ENCODE measurements around the gene TIAM2. TPM values are rescaled to one million over a fixed set of nuclear protein-coding genes. Genes with fewer than 3 reads are reported as not detected.

Gene TIAM2
- total and polyA plus RNA-seq, 7 donors: 1.2 to 15.8 (median 11.0) TPM

DNA sequence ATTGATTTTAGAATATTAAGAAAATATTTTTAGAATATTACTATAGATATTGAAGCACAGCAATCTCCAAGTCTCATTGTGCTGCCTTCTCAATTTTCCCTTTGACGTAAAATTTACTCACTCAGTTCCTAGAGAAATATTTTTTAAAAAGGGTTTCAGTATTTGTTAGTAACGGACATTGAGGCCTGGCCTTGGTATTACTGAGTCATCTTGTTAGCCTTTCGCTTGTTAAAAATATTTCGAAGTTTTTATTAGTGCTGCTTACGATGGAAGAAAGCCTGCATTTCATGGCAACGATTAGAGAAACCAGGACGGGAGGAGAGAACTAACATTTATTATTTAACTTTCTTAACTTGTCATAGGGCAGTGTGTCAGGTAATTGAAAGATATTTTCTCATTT lies 82.2 kb downstream of the TIAM2 start:
- intact Hi-C loops (cut with DNase I): no loop called here
- WGBS, 2 donors: 84 to 92% methylated on average over 7 of the region's 7 CpGs
- H3K4me1 ChIP-seq: peaks cover 0 to 27% (median 20%) of the 10 kb centered on the region in 4 donors
- peak in 1 of 4 donors; percentile 9 for TF ChIP-seq POLR2AphosphoS5 (IDR thresholded peaks at IDR 0.05)
- TF ChIP-seq CTCF (IDR thresholded peaks at IDR 0.05): no peak
- no peak overlapping the region for H3K4me3 ChIP-seq
- H3K9me3 ChIP-seq: no peaks in the 10 kb centered on the region
- no peaks in the 10 kb centered on the region for H3K36me3 ChIP-seq
- peak overlapping the region in 3 of 4 donors; percentile 58 to 74 (median 65) for H3K27ac ChIP-seq
- no peaks in the 10 kb centered on the region for H3K27me3 ChIP-seq
- DNase-seq: no peak

GRCh38 chr6:155077784-155078183 lies 82.7 kb downstream of the TIAM2 start:
- peak overlapping the region in 3 of 4 donors; percentile 58 to 74 (median 65) for H3K27ac ChIP-seq
- intact Hi-C loops (cut with DNase I): no loop called here

DNA sequence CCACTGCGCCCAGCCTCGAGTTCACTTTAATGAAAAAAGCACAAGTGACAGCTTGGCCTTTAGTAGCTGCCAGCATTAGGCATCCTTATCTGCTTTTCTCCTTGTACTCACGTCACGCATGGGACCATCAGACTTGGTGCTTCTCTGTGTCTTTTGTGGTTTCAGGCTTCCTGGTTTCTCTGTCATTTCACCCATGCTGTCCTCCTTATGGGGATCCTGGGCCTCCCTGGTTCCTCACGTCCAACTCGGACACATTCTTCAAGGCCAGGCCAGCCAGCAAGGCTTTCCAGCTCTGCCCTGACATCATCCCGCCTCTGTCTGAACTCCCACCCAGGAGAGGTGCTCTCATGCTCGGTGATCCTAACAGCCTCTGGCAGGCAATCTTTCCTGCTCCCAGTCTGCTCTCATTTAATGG lies 83.2 kb downstream of the TIAM2 start:
- no peaks in the 10 kb centered on the region for H3K9me3 ChIP-seq
- no peak for TF ChIP-seq POLR2AphosphoS5 (IDR thresholded peaks at IDR 0.05)
- TF ChIP-seq CTCF (IDR thresholded peaks at IDR 0.05): no peak
- TF ChIP-seq EP300 (IDR thresholded peaks at IDR 0.05): no peak
- TF ChIP-seq POLR2A (IDR thresholded peaks at IDR 0.05): no peak
- no peaks in the 10 kb centered on the region for H3K27me3 ChIP-seq
- H3K27ac ChIP-seq: peak overlapping the region in 3 of 4 donors; percentile 58 to 74 (median 65)
- H3K4me3 ChIP-seq: no peak overlapping the region
- H3K4me1 ChIP-seq: peaks cover 0 to 27% (median 20%) of the 10 kb centered on the region in 4 donors
- no peaks in the 10 kb centered on the region for H3K36me3 ChIP-seq
- intact Hi-C loops (cut with DNase I): no loop called here
- DNase-seq: no peak
- 73 to 76% methylated on average over 8 of the region's 8 CpGs for WGBS, 2 donors

More at GRCh38 chr6:155077784-155078183, 82.7 kb downstream of the TIAM2 start:
- Histone ChIP-seq H3K27me3 (no peaks in the 10 kb centered on the region), H3K9me3 (no peaks in the 10 kb centered on the region), H3K36me3 (no peaks in the 10 kb centered on the region), H3K4me1 (peaks cover 0 to 27% (median 20%) of the 10 kb centered on the region in 4 donors), H3K4me3 (no peak overlapping the region)
- DNase-seq: no peak
- WGBS, 2 donors: 94% methylated on average over 2 of the region's 2 CpGs
- TF ChIP-seq EP300 (IDR thresholded peaks at IDR 0.05) (no peak), POLR2A (IDR thresholded peaks at IDR 0.05) (no peak), POLR2AphosphoS5 (IDR thresholded peaks at IDR 0.05) (no peak), CTCF (IDR thresholded peaks at IDR 0.05) (no peak)

DNA sequence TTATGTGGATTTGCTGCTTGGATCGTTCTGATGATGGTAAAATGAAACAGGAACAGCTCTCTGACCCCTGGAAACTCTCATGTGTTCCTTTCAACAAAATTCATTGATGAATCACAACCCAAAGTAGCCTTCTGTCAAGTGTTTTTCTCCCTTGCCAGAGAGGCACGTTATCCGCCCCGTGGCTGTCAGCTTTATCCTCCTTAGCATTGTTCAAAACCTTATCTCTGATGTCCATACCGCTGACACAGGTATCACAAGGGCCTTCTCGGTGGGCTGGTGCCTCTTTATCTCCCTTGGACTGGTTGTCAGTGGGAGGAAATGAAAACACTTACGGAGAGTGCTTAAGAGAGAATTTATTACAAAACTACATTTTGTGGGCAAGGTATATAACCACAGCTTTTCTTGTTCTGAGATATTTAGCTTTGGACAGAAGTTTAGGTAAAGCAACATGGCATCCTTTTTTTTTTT lies 84.9 kb downstream of the TIAM2 start:
- peaks cover 0 to 27% (median 21%) of the 10 kb centered on the region in 4 donors for H3K4me1 ChIP-seq
- H3K27ac ChIP-seq: no peak overlapping the region
- no peaks in the 10 kb centered on the region for H3K27me3 ChIP-seq
- no peak for DNase-seq
- WGBS, 2 donors: 41 to 78% methylated on average over 7 of the region's 7 CpGs
- TF ChIP-seq POLR2AphosphoS5 (IDR thresholded peaks at IDR 0.05): no peak
- no peak for TF ChIP-seq EP300 (IDR thresholded peaks at IDR 0.05)
- TF ChIP-seq POLR2A (IDR thresholded peaks at IDR 0.05): no peak
- no peak for TF ChIP-seq CTCF (IDR thresholded peaks at IDR 0.05)
- H3K4me3 ChIP-seq: no peak overlapping the region
- intact Hi-C loops (cut with DNase I): no loop called here
- no peaks in the 10 kb centered on the region for H3K36me3 ChIP-seq
- no peaks in the 10 kb centered on the region for H3K9me3 ChIP-seq

Data from sigmoid colon (tissue), 7 donors.